GM12873 (cell line): ENCODE results near the gene NPTN.

Source experiments
- CTCF ChIP-seq: IDR thresholded peaks from 2 replicates; pipeline ENCODE4 v1.5.1; 2012; ENCODE audit warnings: low read depth, mild to moderate bottlenecking, moderate library complexity, low read length, control low read depth; ENCODE audit not compliant: insufficient read depth; ENCODE audit errors: missing control alignments

NPTN gene

DNA sequence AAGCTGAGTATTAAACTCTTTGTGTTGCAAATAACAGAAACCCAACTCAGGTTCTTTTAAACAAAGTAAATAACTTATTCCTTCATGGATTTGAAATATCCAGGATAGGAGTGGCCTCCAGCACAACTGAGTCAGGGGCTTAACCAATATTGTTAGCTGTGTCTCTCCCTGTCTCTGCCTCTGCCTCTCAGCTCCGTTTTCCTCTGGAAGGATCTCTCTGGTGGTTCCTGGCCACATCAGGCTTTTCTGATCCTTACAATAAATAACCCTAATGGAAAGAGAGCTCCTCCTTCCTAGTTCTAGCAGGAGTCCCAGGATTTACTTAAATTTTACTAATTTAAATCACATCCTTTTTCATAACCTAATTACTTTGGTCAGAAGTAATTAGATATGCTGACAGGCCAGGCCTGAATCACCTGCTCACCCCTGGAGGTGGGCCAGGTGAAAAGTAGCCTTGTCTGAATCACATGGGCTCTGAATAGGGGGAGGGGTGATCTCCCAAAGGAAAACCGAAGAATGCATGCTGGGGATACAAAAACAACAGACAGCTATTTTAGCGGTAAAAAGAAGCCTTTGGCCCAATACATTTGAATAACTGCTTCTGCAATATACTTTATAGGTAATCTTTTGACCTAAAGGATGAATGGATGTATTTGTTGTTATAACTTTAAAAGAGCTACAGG lies 114.9 kb downstream of the NPTN start:
- TF ChIP-seq CTCF, result no peak

DNA sequence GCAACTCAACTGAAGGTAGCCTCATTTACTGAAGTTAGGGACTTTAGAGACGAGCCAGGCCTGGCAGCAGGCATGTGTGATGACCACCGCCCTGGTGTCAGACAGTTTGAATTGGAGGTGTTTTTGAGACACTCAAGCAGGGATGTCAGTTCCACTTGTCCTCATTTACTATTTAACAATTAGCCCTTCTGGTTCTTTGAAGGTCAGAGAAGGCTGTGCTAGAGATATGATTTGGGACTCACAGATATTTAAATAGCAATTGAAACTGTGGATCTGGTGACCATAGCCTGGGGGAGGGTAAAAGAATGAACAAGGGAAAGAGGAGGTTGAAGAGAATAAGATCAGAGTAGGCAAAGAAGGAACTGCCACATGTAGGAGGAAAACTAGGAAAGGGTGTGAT lies 115.6 kb downstream of the NPTN start:
- no peak for TF ChIP-seq CTCF

DNA sequence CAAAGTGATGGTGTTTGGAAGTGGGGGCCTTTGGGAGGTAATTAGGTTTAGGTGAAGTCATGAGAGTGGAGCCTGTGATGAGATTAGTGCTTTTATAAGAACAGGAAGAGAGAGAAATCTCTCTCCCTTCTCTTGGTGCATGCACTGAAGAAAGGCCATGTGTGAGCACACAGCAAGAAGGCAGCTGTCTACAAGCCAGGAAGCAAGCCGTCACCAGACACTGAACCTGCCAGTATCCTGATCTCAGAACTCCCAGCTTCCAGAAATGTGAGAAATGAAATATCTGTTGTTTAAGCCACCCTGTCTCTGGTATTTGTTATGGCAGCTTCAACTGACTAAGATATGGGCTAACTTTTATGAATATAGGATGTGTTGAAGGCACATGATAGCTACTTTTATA lies 117.7 kb downstream of the NPTN start:
- TF ChIP-seq CTCF, result no peak
